Activated effector memory CD4-positive, alpha-beta T cell treated with anti-CD3 and anti-CD28 coated beads, Interleukin-2, amount 50 U/mL, for 16 hours (primary cell): ENCODE results near the gene APOBEC2.
A peak's percentile ranks its signal among the peaks of the same experiment; 100 is the strongest.
"Not testable (repeated sequence)": the region's sequence is repeated elsewhere in the genome, so short reads cannot be mapped to it uniquely, and the experiment has no call there.

ENCODE experiments used
- DNase-seq: peaks from one replicate; pipeline ENCODE4 v3.0.0-alpha.2; 2020

The APOBEC2 gene

DNA sequence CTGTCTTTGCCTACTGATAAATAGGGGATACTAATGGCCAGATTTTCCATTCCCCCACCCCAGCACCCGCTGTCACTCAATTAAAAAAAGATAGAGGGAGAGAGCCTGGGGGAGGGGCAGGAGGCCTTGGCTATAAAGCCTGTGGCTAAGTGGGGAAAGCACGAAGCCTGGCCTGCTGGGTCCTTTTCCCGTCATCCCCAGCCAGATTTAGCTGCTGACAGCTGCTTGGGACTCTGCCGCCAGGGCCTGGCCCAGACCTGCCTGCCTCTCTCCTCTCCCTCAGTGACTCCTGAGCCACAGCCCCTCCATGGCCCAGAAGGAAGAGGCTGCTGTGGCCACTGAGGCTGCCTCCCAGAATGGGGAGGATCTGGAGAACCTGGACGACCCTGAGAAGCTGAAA is at the start of gene APOBEC2:
APOBEC2 (plus strand) TSS at position 162 of the 400 bp plus-strand sequence; CDS start at position 308, 146 bp downstream.
- DNase-seq: no peak

DNA sequence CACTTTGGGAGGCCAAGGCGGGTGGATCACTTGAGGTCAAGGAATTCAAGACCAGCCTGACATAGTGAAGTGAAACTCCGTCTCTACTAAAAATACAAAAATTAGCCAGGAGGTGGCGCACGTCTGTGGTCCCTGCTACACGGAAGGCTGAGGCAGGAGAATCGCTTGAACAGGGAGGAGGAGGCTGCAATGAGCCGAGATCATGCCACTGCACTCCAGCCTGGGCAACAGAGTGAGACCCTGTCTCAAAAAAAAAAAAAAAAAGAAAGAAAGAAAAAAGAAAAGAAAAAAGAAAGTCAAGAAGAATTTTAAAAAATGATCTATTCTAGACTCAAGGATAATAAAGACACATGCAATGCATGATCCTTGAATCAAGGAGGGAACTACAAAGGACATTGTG is 46.8 kb upstream of the APOBEC2 start:
- peak; percentile 78 for DNase-seq

DNA sequence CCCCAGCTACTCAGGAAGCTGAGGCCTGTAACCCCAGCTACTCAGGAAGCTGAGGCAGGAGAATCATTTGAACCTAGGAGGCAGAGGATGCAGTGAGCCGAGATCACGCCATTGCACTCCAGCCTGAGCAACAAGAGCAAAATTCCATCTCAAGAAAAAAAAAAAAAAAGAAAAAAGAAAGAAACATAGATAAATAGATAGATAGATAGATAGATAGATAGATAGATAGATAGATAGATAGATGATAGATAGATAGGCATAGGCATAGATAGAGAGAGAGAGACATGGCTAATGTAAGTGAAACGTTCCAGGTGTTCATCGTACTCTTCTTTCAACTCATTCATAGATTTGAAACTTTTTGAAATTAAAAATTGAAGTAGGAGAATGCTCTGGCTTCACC is 46.0 kb upstream of the APOBEC2 start:
- not testable (repeated sequence) for DNase-seq

DNA sequence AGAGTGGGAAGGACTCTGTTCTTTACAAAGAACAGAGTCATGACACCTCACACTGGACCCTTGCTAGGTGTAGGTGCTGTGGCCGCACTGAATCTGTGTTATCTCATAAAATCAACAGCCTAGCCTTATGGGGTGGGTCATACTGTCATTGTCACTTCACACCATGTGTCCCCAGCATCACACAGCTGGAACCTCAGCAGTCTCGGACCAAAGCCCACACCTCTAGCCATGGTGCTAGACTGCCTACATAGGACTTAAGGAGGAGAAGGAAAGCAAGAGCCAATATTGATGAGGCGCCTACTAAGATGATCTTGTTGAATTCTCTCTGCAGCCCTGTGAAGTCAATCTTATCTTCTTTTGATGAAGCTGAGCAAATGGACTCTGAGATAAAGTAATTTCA is 45.0 kb upstream of the APOBEC2 start:
- DNase-seq: no peak

DNA sequence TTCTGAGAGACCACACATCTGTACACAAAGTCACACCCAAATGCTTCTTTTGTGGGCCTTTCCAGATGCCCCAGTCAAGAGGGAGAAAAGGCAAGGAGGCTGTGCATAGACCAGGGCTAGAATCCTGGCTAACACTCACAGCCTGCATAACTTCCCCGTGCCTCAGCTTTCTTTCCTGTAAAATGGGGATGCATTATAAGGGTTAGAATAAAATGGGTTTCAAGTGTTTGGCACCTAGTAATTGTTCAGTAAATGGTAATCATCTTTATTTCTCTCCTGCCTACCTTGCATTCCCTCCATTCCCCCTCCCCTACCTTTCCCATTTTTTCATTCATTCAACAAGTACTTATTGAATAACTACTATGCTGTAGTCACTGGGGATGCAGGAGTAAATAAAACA is 43.3 kb upstream of the APOBEC2 start:
- DNase-seq: no peak

DNA sequence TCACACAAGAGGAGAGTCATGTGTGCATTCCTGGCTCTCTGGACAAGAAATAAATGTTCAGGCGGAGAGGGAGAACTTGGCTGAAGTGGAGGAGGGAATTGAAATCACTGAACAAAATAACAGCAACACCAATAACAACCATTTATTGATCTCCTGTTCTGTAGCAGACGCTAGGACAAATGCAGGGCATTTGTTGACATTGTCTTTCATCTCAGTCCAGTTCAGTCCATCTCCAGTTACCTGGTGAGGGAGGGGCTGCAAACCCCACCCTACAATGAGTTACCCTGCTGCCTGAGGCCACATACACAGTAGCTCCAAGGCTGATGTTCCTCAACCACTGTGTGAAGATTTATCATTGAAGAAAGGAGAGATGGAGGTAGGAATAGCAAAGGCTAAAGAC is 41.3 kb upstream of the APOBEC2 start:
- no peak for DNase-seq

DNA sequence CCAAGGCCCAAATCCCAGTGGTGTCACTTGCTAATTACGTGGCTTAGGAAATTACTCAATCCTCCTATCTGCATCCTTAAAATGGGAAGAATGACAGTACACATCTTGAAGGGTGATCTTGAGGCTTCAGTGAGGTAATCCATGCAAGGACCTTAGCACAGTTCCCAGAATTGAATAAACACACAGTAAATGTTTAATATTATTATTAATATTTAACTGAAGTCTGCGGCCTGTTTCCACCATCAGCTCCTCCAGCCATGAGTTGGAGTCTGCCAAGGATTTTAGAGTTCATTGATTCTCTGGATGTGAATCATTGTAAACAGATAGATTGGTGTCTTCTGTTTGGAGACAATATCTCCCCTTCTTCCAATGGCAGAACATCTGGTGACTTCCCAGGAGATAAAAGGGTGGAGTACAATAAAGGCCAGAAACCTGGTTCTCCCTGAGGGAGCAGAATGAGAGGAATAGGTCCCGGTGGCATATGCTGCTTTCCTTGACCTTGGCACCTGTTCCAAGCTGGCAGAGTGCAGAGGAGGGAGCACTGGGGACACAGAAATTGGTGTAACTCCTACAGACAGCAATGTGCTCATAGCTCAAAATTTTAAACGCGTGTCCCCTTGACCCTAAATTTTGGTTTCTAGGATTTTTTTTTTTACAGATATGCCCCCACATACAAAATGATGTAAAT is 39.4 kb upstream of the APOBEC2 start:
- no peak for DNase-seq

DNA sequence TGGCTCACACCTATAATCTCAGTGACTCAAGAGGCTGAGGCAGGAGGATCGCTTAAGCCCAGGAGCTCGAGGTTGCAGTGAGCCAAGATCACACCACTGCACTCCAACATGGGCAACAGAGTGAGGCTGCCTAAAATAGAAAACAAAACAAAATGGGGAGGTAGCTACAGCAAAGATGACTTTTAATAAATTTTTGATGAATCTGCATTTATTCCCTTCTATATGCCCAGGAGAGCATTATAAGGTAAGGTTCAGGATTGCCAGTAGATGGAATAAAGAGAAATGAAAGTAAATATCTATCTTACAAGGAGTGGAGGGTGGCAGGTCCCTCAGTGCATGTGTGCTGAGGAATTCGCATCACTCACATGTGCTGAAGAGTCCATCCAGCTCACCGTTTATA is 38.2 kb upstream of the APOBEC2 start:
- no peak for DNase-seq

DNA sequence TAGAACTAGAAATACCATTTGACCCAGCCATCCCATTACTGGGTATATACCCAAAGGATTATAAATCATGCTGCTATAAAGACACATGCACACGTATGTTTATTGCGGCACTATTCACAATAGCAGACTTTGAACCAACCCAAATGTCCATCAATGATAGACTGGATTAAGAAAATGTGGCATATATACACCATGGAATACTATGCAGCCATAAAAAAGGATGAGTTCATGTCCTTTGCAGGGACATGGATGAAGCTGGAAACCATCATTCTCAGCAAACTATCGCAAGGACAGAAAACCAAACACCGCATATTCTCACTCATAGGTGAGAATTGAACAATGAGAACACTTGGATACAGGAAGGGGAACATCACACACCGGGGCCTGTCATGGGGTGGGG is 37.1 kb upstream of the APOBEC2 start:
- not testable (repeated sequence) for DNase-seq

DNA sequence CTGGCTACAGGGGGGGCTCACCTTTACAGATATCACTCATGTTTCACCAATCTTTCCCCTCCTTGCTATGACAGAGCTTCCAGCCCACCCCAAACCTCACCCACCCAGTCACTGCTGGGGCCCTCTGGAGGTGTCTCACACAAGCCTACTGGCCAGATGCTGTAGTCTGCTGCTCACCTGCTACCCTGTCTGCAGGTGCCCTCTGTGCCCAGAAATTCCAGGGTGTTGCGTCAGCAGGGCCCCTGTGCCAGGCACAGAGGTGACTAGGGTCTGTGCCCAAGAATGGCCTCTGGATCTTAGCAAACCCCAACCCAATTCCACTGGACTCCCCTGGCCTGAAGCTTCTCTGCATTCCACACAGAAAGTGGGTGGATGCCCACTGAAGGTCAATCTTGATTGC is 35.3 kb upstream of the APOBEC2 start:
- DNase-seq: no peak

DNA sequence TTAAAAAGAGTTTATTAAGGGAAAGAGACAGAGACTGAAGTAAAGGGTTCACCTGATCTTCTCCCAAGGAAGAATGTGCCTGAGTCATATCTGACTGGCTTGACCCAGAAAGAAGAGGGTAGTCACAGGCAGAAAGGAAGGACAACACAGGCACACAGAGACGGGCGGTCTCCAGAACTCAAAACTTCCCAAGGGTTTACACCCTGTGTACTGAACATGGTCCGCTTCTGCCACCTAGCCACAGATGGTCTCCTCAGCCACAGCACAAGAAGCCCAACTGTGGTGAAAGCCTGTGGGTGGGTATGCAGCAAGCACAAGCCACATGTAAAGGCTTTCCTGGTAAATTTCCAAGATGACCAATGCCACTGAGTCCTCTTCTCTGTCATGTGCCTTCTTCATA is 31.2 kb upstream of the APOBEC2 start:
- peak; percentile 4 for DNase-seq

DNA sequence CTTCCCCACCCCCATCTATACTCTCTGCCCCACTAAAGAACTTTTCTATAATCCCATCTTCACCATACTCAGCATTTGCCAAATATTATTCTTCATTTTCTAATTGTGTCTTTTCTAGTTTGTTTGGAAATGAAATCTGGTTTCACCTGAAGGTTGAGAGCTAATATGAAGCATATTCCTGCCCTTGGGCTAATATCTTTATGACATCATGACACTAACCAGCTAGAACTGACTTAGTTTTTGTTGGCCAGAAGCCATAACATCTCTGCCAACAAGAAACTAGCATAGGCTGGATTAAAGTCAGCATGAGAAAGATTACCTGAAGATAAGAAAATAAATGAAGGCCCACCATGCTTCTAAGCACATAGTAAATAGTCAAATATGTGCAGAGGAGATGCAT is 30.7 kb upstream of the APOBEC2 start:
- DNase-seq: no peak

DNA sequence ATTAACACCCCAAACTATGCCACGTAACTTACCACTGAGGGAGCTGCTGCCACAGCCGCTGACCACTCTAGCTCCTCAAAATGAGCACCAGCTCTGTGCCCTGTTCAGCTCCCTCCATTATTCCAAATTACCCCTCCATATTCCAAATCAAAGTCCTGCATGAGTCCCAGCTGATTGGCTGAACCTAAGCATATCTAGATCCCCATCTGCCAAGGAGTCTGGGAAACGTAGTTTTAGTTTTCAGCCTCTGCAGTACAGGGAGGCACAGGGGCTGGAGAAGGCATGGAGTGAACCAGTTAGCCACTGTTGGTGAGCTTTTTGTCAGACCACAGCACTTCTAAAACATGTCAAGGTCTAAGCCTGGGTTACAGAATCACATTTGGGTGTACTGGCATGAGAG is 29.9 kb upstream of the APOBEC2 start:
- no peak for DNase-seq

DNA sequence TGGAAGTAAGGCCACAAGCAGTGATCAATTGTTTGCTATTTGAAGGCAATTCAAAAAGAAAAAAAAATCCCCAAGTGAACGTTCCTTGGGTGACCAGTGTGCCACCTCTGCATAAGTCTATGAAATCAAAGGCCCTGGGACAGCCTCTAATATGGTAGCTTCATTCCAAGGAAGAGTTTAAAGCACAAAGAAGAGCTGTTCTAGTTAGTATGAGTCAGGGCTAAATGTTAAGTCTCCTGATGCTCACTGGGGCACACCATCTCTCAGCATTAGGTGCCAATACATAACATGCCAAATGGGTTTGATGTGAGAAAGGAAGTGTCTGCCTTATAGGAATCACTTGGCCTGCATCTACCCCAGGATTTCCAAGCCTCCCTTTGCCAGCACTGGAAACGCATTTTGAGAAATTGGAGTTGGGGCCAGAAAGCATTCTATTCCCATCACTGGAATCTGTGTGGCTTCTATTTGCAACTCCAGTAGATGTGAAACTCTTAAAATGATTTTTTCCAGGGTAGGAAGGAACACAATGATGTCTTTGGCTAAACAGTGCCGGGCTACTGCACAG is 27.0 kb upstream of the APOBEC2 start:
- DNase-seq: peak; percentile 12

DNA sequence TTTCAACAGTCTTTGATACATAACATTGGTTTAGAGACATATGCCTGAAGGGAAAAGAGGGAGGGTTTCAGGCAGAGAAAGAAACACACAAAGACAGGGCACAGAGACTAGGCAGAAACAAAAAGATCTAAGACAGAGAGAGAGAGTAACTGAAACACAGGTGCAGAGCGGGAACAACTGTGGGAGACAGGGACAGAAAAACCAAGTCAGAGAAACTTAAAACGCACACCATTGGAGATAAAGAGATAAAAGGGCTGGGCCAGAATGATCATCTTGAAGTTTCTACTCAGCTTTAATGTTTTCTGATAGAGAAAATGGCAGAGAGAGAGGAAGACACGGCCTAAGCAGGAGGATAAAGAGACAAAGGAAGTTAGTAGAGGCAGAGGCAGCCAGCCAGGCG is 25.8 kb upstream of the APOBEC2 start:
- peak; percentile 6 for DNase-seq

DNA sequence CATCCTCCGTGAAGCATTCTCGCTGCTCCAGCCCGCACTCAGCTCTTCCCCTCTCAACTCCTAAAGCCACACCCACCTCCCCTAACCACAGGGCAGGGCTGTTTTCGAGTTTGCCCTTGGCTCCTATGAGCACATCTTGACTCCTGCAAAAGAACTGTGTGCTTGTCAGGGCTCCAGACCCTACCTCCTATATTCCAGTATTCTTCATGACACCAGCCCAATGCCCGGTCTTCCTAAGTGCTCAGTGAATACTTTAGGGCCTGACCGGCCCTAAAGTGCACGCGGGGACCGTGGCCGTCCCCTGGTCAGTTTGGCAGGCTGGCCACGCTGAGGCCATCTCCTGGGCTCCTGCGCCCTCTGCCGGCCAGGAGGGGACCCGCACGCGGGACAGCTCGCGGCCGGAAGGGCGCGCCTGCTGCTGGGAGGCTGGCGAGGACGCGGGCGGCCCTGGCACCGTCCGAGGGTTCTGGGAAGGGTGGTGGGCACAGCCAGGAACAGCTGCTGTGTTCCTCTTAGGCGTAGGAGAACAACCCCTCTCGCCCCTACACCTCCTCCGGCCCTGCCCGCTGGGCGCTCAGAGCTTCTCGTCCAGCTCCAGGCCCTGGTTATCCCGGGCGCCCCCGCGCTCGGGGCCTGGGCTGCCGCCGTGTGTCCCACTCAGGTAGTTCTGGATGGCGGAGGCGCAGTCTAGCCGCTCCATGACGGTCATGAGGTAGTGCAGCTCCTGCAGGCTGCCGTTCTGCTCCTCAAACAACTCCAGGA is 25.0 kb upstream of the APOBEC2 start:
- DNase-seq: peak; percentile 92

DNA sequence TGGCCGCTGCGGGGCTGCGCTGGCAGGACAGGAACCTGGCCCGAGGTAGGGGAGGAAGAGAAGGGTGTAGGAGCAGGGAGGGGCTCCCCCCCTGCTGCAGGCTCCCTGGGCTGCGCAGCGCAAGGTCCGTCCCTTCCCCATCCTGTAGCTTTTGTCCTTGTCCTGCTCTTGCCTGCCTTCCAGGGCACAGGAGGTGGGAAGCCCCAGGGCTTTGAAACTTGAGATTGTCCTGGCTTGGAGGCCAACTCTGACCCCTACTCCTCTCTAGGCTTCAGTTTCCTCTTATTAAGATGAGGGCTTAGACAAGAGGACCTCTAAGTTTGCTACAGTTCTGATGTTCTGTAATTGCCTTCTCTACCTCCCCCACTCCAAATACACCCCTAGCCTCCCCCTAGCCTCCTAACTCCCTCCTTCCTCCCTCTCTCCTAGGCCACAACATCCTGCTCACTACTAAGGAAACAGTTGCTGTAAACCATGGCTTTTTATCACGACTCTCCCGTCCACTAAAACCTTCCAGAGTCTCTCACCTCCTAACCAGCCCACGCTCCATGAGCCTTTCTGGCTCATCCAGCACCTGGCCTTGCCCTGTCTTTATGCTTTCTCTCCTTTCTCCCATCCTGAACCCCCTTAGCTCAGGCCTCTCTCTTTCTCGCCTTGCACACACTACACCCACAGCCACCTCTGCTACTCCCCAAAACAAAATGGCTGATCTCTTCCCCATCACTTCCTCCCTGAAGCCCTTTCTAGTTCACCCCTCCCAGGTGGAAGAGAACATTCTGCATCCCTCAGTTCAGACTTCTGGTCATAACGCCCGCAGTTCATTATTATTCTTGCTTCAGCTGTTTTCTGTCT is 24.2 kb upstream of the APOBEC2 start:
- DNase-seq: peak; percentile 39

DNA sequence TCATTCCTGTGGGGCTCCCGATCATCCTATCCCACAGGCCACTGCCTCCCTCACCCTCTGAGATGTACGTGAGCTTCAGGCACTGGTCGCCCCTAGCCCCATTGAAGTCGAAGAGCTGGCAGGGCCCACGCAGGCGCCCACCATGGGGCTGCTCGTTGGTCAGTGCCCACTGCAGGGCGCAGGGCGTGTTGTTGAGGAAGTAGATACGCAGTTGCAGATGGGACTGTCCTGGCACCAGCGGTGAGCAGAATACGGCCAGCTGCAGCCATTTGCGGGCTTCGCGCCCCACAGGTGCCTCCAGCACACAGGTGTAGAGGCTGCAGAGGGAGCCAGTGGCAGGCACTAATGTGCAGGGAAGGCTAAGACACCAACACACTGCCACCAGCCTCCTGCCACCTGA is 20.2 kb upstream of the APOBEC2 start:
- DNase-seq: no peak

DNA sequence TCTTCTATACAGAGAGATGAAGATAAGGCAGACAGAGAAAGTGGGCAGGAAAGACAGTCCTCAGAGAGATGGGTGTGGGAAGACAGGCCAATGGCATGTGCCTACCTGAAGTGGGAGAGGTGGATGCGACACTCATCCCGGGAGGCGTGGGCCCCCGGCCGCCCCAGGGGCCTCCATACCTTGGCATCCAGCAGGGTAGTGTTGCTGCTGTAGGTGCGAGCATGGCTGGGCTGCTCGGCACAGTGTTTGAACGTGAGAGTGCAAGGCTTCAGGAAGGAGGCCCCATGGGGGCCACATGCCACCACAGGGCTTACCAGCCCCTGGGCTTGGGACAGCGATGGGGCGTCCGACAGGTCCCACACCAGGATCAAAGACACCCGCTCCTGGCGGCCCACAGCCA is 19.2 kb upstream of the APOBEC2 start:
- no peak for DNase-seq

DNA sequence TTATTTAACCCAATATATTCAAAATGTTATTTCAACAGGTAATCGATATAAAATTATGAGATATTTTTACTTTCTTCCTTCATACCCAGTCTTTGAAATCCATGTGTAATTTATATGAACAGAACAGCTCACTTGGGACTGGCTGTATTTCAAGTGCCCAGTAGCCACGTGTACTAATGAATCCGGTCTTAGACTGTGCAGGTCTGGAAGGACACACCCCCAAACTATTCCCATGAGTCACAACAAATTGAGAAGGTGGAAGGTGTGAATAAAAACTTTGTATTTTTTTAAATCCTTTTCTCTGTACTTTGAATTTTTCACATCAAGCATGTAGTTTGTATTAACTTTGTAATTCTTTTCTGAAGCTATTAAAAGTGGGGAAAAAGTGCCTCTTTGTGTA is 16.8 kb upstream of the APOBEC2 start:
- no peak for DNase-seq

DNA sequence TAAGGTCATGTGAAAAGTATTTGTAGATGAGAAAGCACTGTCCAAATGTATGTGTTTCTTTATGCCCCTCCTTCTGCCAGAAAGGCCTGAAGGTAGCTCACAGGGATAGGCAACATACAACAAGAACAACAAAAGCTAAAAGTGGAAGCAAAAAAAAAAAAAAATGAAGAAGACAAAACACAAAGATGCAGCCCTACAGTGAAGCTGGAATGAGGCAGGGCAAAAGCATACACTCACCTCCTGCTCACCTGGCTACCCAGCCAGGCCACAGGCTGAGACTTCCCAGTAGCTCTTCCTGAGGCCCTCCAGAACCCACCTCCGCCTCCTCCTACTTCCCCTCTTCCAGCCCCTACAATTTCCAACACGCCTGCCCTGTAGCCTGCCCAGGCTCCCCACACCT is 16.4 kb upstream of the APOBEC2 start:
- no peak for DNase-seq

DNA sequence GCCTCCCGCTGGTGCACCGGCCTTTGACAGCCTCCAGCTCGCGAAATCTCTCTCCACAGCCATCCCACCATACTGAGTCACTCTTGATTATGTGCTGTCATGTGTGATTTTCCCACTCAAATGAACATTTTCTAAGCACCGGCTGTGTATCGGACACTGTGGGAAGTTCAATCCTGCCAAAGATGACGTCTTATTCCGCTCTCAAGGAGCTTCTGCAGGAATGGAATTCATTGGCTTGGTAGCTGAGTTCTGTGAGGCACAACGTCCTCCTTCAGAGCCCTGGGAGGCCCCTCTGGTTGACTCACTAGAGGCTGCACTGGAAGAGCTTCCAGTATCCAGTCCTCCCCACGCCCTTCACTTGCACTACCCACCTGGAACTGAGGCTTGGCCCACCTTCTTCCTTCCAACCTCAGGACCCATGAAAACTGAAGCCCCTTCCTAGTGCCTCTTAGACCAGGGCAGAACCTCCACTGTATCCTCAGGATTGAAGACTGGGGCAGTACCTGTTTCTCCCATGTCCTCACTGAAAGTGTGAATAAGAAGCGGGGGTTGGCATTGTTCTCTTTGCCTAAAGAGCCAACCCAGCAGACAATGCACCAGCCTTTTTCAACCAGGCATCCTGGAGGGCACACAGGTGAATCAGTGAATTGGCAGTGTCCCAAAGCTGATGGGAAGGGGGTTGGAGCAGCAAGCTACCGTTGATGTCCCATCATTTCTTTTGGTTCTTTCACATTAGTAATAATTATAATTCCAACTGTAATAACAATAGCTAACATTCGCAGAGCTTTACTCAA is 15.7 kb upstream of the APOBEC2 start:
- peak; percentile 27 for DNase-seq

DNA sequence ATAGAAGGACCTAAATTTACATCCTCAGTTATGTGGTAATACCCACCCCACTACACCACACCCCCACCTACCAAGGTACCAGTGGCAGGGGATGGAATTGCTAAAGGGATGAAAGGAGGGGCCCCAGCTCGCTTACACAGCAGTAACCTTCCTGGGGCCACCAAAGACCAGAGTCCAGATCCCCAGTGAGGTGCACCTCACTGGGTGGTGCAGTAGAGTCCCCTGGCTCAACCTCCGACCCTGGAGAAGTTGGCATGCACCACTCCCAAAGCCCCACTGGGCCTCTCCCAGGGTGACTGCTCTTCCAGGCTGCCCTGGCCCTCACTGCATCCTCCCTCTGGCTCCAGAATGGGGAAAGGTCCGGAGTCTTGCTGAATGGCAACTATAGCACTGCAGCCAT is 14.8 kb upstream of the APOBEC2 start:
- DNase-seq: peak; percentile 41
